Measurements from ENCODE around the gene C19orf25.

The C19orf25 gene

GRCh38 chr19:1452802-1453524, 26.1 kb downstream of the C19orf25 start:
- H3K9me3 ChIP-seq (ENCODE audit: low read depth, low read length), result no peaks in the 10 kb centered on the region
- TF ChIP-seq EZH2 (IDR thresholded peaks at IDR 0.05) (no peak), FOXP2 (optimal IDR thresholded peaks at IDR 0.05; ENCODE audit: control extremely low read depth, extremely low read length, insufficient read depth) (no peak), POLR2AphosphoS5 (IDR thresholded peaks at IDR 0.05; ENCODE audit: borderline replicate concordance, low read depth, low read length) (no peak)

GRCh38 chr19:1451916-1452801, 26.9 kb downstream of the C19orf25 start:
- Histone ChIP-seq H3K9ac (ENCODE audit: insufficient read length) (no peak overlapping the region), H3K36me3 (ENCODE audit: insufficient read depth, low read length) (no peaks in the 10 kb centered on the region), H3K4me3 (no peak overlapping the region), H3K9me3 (ENCODE audit: low read depth, low read length) (no peaks in the 10 kb centered on the region), H3K27ac (no peak overlapping the region)
- no peak for TF ChIP-seq FOXP2 (optimal IDR thresholded peaks at IDR 0.05; ENCODE audit: control extremely low read depth, extremely low read length, insufficient read depth)
- no peak for TF ChIP-seq POLR2AphosphoS5 (IDR thresholded peaks at IDR 0.05; ENCODE audit: borderline replicate concordance, low read depth, low read length)
- TF ChIP-seq EZH2 (IDR thresholded peaks at IDR 0.05), result no peak
- no peak for DNase-seq (ENCODE audit: low read depth, low spot score)

More at GRCh38 chr19:1452802-1453524, 26.1 kb downstream of the C19orf25 start:
- Histone ChIP-seq H3K36me3 (ENCODE audit: insufficient read depth, low read length) (no peaks in the 10 kb centered on the region), H3K4me3 (no peak overlapping the region), H3K9ac (ENCODE audit: insufficient read length) (no peak overlapping the region), H3K27ac (no peak overlapping the region)
- DNase-seq (ENCODE audit: low read depth, low spot score), result no peak

GRCh38 chr19:1450735-1451731, 28.0 kb downstream of the C19orf25 start:
- no peak for DNase-seq (ENCODE audit: low read depth, low spot score)
- Histone ChIP-seq H3K36me3 (ENCODE audit: insufficient read depth, low read length) (no peaks in the 10 kb centered on the region), H3K9me3 (ENCODE audit: low read depth, low read length) (no peaks in the 10 kb centered on the region), H3K27ac (no peak overlapping the region), H3K9ac (ENCODE audit: insufficient read length) (no peak overlapping the region), H3K4me3 (no peak overlapping the region)
- TF ChIP-seq POLR2AphosphoS5 (IDR thresholded peaks at IDR 0.05; ENCODE audit: borderline replicate concordance, low read depth, low read length), result no peak
- TF ChIP-seq EZH2 (IDR thresholded peaks at IDR 0.05), result no peak
- TF ChIP-seq FOXP2 (optimal IDR thresholded peaks at IDR 0.05; ENCODE audit: control extremely low read depth, extremely low read length, insufficient read depth), result no peak

GRCh38 chr19:1449467-1450442, 29.3 kb downstream of the C19orf25 start, which contains the start of gene APC2:
Gene APC2, plus strand, starts transcription at chr19:1450121. Its CDS starts 2,881 bp downstream, at chr19:1453002.
- no peak for DNase-seq (ENCODE audit: low read depth, low spot score)
- no peak for TF ChIP-seq EZH2 (IDR thresholded peaks at IDR 0.05)
- no peak for TF ChIP-seq FOXP2 (optimal IDR thresholded peaks at IDR 0.05; ENCODE audit: control extremely low read depth, extremely low read length, insufficient read depth)
- TF ChIP-seq POLR2AphosphoS5 (IDR thresholded peaks at IDR 0.05; ENCODE audit: borderline replicate concordance, low read depth, low read length), result no peak
- no peak within 1 kb of the TSS for H3K4me3 ChIP-seq

GRCh38 chr19:1447944-1448343, 31.1 kb downstream of the C19orf25 start:
- H3K9ac ChIP-seq (ENCODE audit: insufficient read length), result no peak overlapping the region
- DNase-seq (ENCODE audit: low read depth, low spot score), result no peak

More at GRCh38 chr19:1449467-1450442, 29.3 kb downstream of the C19orf25 start, which contains the start of gene APC2:
- H3K36me3 ChIP-seq (ENCODE audit: insufficient read depth, low read length), result no peaks in the 10 kb centered on the region
- no peak within 1 kb of the TSS for H3K9ac ChIP-seq (ENCODE audit: insufficient read length)
- H3K9me3 ChIP-seq (ENCODE audit: low read depth, low read length), result no peaks in the 10 kb centered on the region
- H3K27ac ChIP-seq, result no peak within 1 kb of the TSS

GRCh38 chr19:1447504-1447903, 31.5 kb downstream of the C19orf25 start:
- no peaks in the 10 kb centered on the region for H3K9me3 ChIP-seq (ENCODE audit: low read depth, low read length)
- no peak overlapping the region for H3K9ac ChIP-seq (ENCODE audit: insufficient read length)
- TF ChIP-seq FOXP2 (optimal IDR thresholded peaks at IDR 0.05; ENCODE audit: control extremely low read depth, extremely low read length, insufficient read depth) (no peak), POLR2AphosphoS5 (IDR thresholded peaks at IDR 0.05; ENCODE audit: borderline replicate concordance, low read depth, low read length) (no peak), EZH2 (IDR thresholded peaks at IDR 0.05) (no peak)
- DNase-seq (ENCODE audit: low read depth, low spot score), result no peak
- H3K4me3 ChIP-seq, result no peak overlapping the region
- no peak overlapping the region for H3K27ac ChIP-seq
- peaks cover 2% of the 10 kb centered on the region for H3K36me3 ChIP-seq (ENCODE audit: insufficient read depth, low read length)

More at GRCh38 chr19:1447944-1448343, 31.1 kb downstream of the C19orf25 start:
- Histone ChIP-seq H3K4me3 (no peak overlapping the region), H3K27ac (no peak overlapping the region), H3K9me3 (ENCODE audit: low read depth, low read length) (no peaks in the 10 kb centered on the region), H3K36me3 (ENCODE audit: insufficient read depth, low read length) (no peaks in the 10 kb centered on the region)
- TF ChIP-seq FOXP2 (optimal IDR thresholded peaks at IDR 0.05; ENCODE audit: control extremely low read depth, extremely low read length, insufficient read depth) (no peak), EZH2 (IDR thresholded peaks at IDR 0.05) (no peak), POLR2AphosphoS5 (IDR thresholded peaks at IDR 0.05; ENCODE audit: borderline replicate concordance, low read depth, low read length) (no peak)

All from SK-N-MC (cell line).